Kidney (tissue), 14 donors: ENCODE data around the gene CACNB1. TPM values are rescaled to one million over a fixed set of nuclear protein-coding genes. Genes with fewer than 3 reads are reported as not detected.

Source experiments
- DNase-seq, 5 donors: peaks; one replicate each; pipeline ENCODE4 v3.0.0-alpha.2; 2013 to 2020
- FAIRE-seq: peaks from 2 replicates; lab custom pipeline; 2012; peaks lifted over from hg19 to GRCh38; lab: Jason Lieb, UNC
- H3K27ac ChIP-seq, 2 donors: one replicate each; pipeline ENCODE4 v1.7.0; 2013; ENCODE audit warnings: low read depth in 2 of 2, low read length in 2 of 2, inconsistent platforms in 1 of 2
- H3K27me3 ChIP-seq: one replicate; pipeline ENCODE4 v1.7.1; 2013; ENCODE audit warnings: low read length, inconsistent platforms; ENCODE audit not compliant: control insufficient read depth, insufficient read depth
- H3K36me3 ChIP-seq, 3 donors: one replicate each; pipeline versions ENCODE4 v1.7.0 to v1.7.1; 2013; ENCODE audit warnings: low read length in 3 of 3, control low read depth in 1 of 3, inconsistent platforms in 1 of 3; ENCODE audit not compliant: insufficient read depth in 3 of 3, control insufficient read depth in 2 of 3
- H3K4me1 ChIP-seq, 3 donors: one replicate each; pipeline versions ENCODE4 v1.7.0 to v1.7.1; 2013; ENCODE audit warnings: low read length in 3 of 3, inconsistent platforms in 1 of 3, low read depth in 1 of 3; ENCODE audit not compliant: control insufficient read depth in 2 of 3, insufficient read depth in 2 of 3
- H3K4me3 ChIP-seq, 3 donors: one replicate each; pipeline versions ENCODE4 v1.7.0 to v1.8.1; 2013; ENCODE audit warnings: low read length in 3 of 3, control low read depth in 1 of 3, inconsistent platforms in 1 of 3
- H3K9ac ChIP-seq, 3 donors: one replicate each; pipeline versions ENCODE4 v1.7.0 to v1.7.1; 2013; ENCODE audit warnings: low read length in 3 of 3, control low read depth in 1 of 3, inconsistent platforms in 1 of 3
- H3K9me3 ChIP-seq, 3 donors: one replicate each; pipeline versions ENCODE4 v1.7.0 to v1.7.1; 2013; ENCODE audit warnings: low read length in 3 of 3, control low read depth in 1 of 3, inconsistent platforms in 1 of 3; ENCODE audit not compliant: control insufficient read depth in 2 of 3, insufficient read depth in 1 of 3
- intact Hi-C: fragments of 100-400 bp; cut with DNase I; formaldehyde crosslinking; loops from one replicate; pipeline ENCODE4 v1.11.1; 2022
- polyA plus RNA-seq: library from polyadenylated mRNA; stranded (reverse); fragments of 350-450 nt; fragmentation: Illumina TruSeq; extraction: RNeasy Lipid Tissue Mini Kit (QIAGEN cat#74804); gene quantifications from one replicate; pipeline ENCODE4 v1.2.3, GENCODE V29; 2014; ENCODE audit warnings: low read depth, low replicate concordance; ENCODE audit not compliant: insufficient read depth
- total RNA-seq: library from RNA; stranded (reverse); fragmentation: NEBNext Ultra II Directional; extraction: Animal tissue kit (Norgen Biotek cat#: 25700); gene quantifications from one replicate; pipeline ENCODE4 v1.2.1, GENCODE V29; 2021
- TF ChIP-seq, protein P1 (sequence below): IDR thresholded peaks from 3 replicates; pipeline ENCODE4 v1.5.1; 2012; ENCODE audit warnings: mild to moderate bottlenecking, moderate library complexity, borderline replicate concordance; ENCODE audit not compliant: insufficient read depth; ENCODE audit errors: extremely low read depth
- donor health status: control.
- donor health status: control.
- donor health status: control.
- donor health status: control.
- donor health status: control.
- donor health status: DM: yes; HTN: yes; CAD: no.
- donor health status: Normal renal cell carcinoma (clear cell type).

Gene CACNB1
- total and polyA plus RNA-seq, 2 donors from 2014 or later: 1.4 to 9.9 TPM

DNA sequence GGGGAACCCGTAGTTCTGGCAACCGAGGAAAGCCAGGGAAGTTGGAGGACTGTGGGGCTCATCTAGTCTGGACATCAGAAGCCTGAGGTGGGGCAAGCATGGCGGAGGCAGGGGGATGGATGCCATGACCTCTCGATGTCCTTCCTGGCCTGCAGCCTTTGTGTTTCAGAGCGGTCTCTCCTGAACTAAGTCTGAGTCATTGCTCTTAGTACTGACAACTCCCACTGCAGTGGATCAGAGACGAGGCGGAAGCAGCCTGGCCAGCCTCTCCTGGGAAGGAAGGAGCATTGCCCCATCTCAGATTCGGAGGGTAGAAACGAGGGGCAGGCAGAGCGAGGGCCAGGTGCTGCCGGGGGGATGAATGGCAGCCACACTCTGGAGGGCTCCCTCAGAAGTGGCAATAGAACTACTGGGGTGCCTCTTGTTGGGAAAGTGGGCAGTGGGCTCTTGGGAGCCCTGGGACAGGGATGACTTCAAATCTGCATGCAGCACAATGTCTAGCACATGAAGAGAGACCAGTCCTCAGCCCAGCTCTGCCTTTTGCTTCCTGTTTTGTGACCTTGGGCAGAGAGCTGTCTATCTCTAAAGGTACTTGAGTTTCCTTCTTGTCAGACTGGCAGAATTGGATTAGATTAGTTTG is 31.9 kb upstream of the CACNB1 start:
- peaks cover 0 to 8% (median 3%) of the 10 kb centered on the region in 3 donors for H3K4me1 ChIP-seq
- TF ChIP-seq, protein P1, sequence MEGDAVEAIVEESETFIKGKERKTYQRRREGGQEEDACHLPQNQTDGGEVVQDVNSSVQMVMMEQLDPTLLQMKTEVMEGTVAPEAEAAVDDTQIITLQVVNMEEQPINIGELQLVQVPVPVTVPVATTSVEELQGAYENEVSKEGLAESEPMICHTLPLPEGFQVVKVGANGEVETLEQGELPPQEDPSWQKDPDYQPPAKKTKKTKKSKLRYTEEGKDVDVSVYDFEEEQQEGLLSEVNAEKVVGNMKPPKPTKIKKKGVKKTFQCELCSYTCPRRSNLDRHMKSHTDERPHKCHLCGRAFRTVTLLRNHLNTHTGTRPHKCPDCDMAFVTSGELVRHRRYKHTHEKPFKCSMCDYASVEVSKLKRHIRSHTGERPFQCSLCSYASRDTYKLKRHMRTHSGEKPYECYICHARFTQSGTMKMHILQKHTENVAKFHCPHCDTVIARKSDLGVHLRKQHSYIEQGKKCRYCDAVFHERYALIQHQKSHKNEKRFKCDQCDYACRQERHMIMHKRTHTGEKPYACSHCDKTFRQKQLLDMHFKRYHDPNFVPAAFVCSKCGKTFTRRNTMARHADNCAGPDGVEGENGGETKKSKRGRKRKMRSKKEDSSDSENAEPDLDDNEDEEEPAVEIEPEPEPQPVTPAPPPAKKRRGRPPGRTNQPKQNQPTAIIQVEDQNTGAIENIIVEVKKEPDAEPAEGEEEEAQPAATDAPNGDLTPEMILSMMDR: no peak
- no peaks in the 10 kb centered on the region for H3K36me3 ChIP-seq
- DNase-seq (peak in 2 of 5 donors; percentile 8 to 53), FAIRE-seq (no peak)
- no peak overlapping the region for H3K9ac ChIP-seq
- no peaks in the 10 kb centered on the region for H3K9me3 ChIP-seq
- no peak overlapping the region for H3K27ac ChIP-seq
- H3K27me3 ChIP-seq: peaks cover 4% of the 10 kb centered on the region
- H3K4me3 ChIP-seq: no peak overlapping the region
- intact Hi-C loops: no loop called here

- H3K9me3 ChIP-seq: no peaks in the 10 kb centered on the region
- no peaks in the 10 kb centered on the region for H3K36me3 ChIP-seq
- DNase-seq: peak in 1 of 5 donors; percentile 43
- no peak overlapping the region for H3K4me3 ChIP-seq
- H3K9ac ChIP-seq: no peak overlapping the region
- intact Hi-C loops: no loop called here
- H3K27me3 ChIP-seq: peaks cover 4% of the 10 kb centered on the region
- peaks cover 0 to 8% (median 3%) of the 10 kb centered on the region in 3 donors for H3K4me1 ChIP-seq
- TF ChIP-seq, protein P1: no peak
- no peak overlapping the region for H3K27ac ChIP-seq
- FAIRE-seq: no peak
These were observed 30.0 kb upstream of the CACNB1 start for GRCh38 chr17:39227364-39227919.

- Histone ChIP-seq H3K36me3 (no peaks in the 10 kb centered on the region), H3K9me3 (no peaks in the 10 kb centered on the region), H3K27ac (no peak overlapping the region), H3K9ac (no peak overlapping the region), H3K27me3 (peaks cover 4% of the 10 kb centered on the region), H3K4me1 (peaks cover 0 to 3% (median 0%) of the 10 kb centered on the region in 3 donors), H3K4me3 (peak overlapping the region in 2 of 3 donors; percentile 43 to 51)
- DNase-seq (peak; percentile 95 to 97 (median 96)), FAIRE-seq (no peak)
- intact Hi-C loops: no loop called here
- TF ChIP-seq, protein P1: no peak
These were observed 28.7 kb upstream of the CACNB1 start for GRCh38 chr17:39225959-39226683.
